Gastrocnemius medialis (tissue), 4 donors: ENCODE results near the gene KRT3.

Experiments used
- CTCF ChIP-seq, 5 experiments: fragments of 450-650 bp in 3 of 5; fragments of 200-600 bp in 2 of 5; sonication (generic) in 2 of 5; IDR thresholded peaks in 4 of 5; conservative IDR thresholded peaks in 1 of 5; 1 replicate in 4 of 5; 2 replicates in 1 of 5; pipeline ENCODE4 v1.5.1; 2016 to 2019; ENCODE audit warnings: antibody characterized with exemption in 5 of 5, mild to moderate bottlenecking in 3 of 5, moderate library complexity in 3 of 5
- POLR2A ChIP-seq, 2 donors: fragments of 450-650 bp; IDR thresholded peaks; one replicate each; pipeline ENCODE4 v1.6.1; 2017; ENCODE audit warnings: antibody characterized with exemption in 2 of 2, mild to moderate bottlenecking in 2 of 2, moderate library complexity in 2 of 2

GRCh38 chr12:52828156-52828555 is 32.2 kb upstream of the KRT3 start:
- no peak for TF ChIP-seq CTCF (IDR thresholded peaks at IDR 0.05 in 4 of 5, conservative IDR thresholded peaks at IDR 0.05 in 1 of 5)
- TF ChIP-seq POLR2A (IDR thresholded peaks at IDR 0.05) = no peak
